OCI-LY1 (cell line): ENCODE data around the gene SPPL3.

Experiments
- H2AFZ ChIP-seq: fragments of 200-600 bp; sonication (generic), shearing (Covaris generic); 2 replicates; pipeline ENCODE4 v1.6.0; 2014; ENCODE audit warnings: antibody characterized with exemption, mild to moderate bottlenecking, low read length
- H3F3A ChIP-seq: fragments of 200-600 bp; sonication (generic), shearing (Covaris generic); 2 replicates; pipeline ENCODE4 v1.6.0; 2014; ENCODE audit warnings: mild to moderate bottlenecking, antibody characterized with exemption, low read length, moderate library complexity; ENCODE audit not compliant: insufficient read depth
- H3K27ac ChIP-seq: fragments of 200-600 bp; sonication (generic); 2 replicates; pipeline ENCODE4 v1.5.1; 2014; ENCODE audit warnings: low read length, mixed run types, mild to moderate bottlenecking, low read depth; ENCODE audit not compliant: poor library complexity, severe bottlenecking
- H3K27me3 ChIP-seq: fragments of 200-600 bp; sonication (generic); 2 replicates; pipeline ENCODE4 v1.6.0; 2014; ENCODE audit warnings: antibody characterized with exemption, mild to moderate bottlenecking, low read length, moderate library complexity; ENCODE audit not compliant: insufficient read depth
- H3K36me3 ChIP-seq: fragments of 200-600 bp; sonication (generic); 2 replicates; pipeline ENCODE4 v1.6.1; 2014; ENCODE audit warnings: mild to moderate bottlenecking, antibody characterized with exemption, low read length, moderate library complexity, mixed read lengths; ENCODE audit not compliant: insufficient read depth
- H3K4me1 ChIP-seq: fragments of 200-600 bp; sonication (generic); 2 replicates; pipeline ENCODE4 v1.5.1; 2014; ENCODE audit warnings: mild to moderate bottlenecking, low read length, moderate library complexity; ENCODE audit not compliant: insufficient read depth, severe bottlenecking
- H3K4me2 ChIP-seq: fragments of 200-600 bp; sonication (generic), shearing (Covaris generic); 2 replicates; pipeline ENCODE4 v1.6.1; 2014; ENCODE audit warnings: low read length
- H3K4me3 ChIP-seq: fragments of 200-600 bp; sonication (generic); 2 replicates; pipeline ENCODE4 v1.5.1; 2014; ENCODE audit warnings: low read length, low read depth, mild to moderate bottlenecking, mixed read lengths; ENCODE audit not compliant: poor library complexity, severe bottlenecking
- H3K79me2 ChIP-seq: fragments of 200-600 bp; shearing (Covaris generic); 2 replicates; pipeline ENCODE4 v1.6.1; 2016; ENCODE audit warnings: mixed run types, low read length, mixed read lengths; ENCODE audit not compliant: insufficient read depth
- H3K9ac ChIP-seq: fragments of 200-600 bp; sonication (generic), shearing (Covaris generic); 2 replicates; pipeline ENCODE4 v1.6.1; 2014; ENCODE audit warnings: mild to moderate bottlenecking, low read length, mixed read lengths
- H3K9me2 ChIP-seq: fragments of 200-600 bp; sonication (generic), shearing (Covaris generic); 2 replicates; pipeline ENCODE4 v1.6.1; 2014; ENCODE audit warnings: low read depth, mild to moderate bottlenecking, low read length, mixed read lengths
- H3K9me3 ChIP-seq: fragments of 200-600 bp; shearing (Covaris generic); 2 replicates; pipeline ENCODE4 v1.6.1; 2014; ENCODE audit warnings: low read length, mixed read lengths
- H4K20me1 ChIP-seq: fragments of 200-600 bp; sonication (generic), shearing (Covaris generic); 2 replicates; pipeline ENCODE4 v1.6.0; 2016; ENCODE audit warnings: mild to moderate bottlenecking, low read length; ENCODE audit not compliant: insufficient read depth
- EZH2 ChIP-seq: fragments of 200-600 bp; sonication (generic), shearing (Covaris generic); IDR thresholded peaks from 2 replicates; pipeline ENCODE4 v1.8.0; 2017; ENCODE audit warnings: borderline replicate concordance, mixed run types, mild to moderate bottlenecking, antibody characterized with exemption, low read length, moderate library complexity, mixed read lengths
- TF ChIP-seq, protein P1 (sequence below): fragments of 200-600 bp; sonication (generic), shearing (Covaris generic); IDR thresholded peaks from 2 replicates; pipeline ENCODE4 v1.5.1; 2017; ENCODE audit warnings: mild to moderate bottlenecking, antibody characterized with exemption, low read length, moderate library complexity, mixed read lengths

SPPL3 gene

DNA sequence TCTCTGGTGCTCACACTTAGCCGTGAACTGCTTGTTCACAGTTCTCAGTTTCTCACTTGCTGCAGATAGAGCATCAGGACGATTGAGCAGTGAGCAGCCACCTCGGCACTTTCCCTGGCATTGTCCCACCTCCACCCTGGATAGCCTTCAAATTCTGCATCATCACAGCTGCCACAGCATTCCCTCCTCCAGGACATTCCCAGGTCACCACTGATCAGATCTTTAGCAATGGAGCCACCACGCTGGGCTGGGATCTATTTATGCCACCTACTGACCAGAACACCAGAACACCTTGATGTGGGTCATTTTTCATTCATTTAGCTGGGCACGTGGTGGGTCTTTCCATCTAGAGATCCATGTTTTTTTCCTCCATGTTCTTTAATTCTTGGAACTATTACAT lies 154.9 kb downstream of the SPPL3 start:
- Histone ChIP-seq H3K4me2 (no peak overlapping the region), H3K9me3 (no peaks in the 10 kb centered on the region), H3K27me3 (no peaks in the 10 kb centered on the region), H3K4me3 (no peak overlapping the region), H3K27ac (no peak overlapping the region), H3K9ac (no peak overlapping the region), H3K4me1 (no peaks in the 10 kb centered on the region), H3F3A (no peaks in the 10 kb centered on the region), H3K36me3 (no peaks in the 10 kb centered on the region), H3K79me2 (no peaks in the 10 kb centered on the region), H2AFZ (no peak overlapping the region), H4K20me1 (no peaks in the 10 kb centered on the region), H3K9me2 (no peaks in the 10 kb centered on the region)
- no peak for TF ChIP-seq EZH2
- TF ChIP-seq, protein P1, sequence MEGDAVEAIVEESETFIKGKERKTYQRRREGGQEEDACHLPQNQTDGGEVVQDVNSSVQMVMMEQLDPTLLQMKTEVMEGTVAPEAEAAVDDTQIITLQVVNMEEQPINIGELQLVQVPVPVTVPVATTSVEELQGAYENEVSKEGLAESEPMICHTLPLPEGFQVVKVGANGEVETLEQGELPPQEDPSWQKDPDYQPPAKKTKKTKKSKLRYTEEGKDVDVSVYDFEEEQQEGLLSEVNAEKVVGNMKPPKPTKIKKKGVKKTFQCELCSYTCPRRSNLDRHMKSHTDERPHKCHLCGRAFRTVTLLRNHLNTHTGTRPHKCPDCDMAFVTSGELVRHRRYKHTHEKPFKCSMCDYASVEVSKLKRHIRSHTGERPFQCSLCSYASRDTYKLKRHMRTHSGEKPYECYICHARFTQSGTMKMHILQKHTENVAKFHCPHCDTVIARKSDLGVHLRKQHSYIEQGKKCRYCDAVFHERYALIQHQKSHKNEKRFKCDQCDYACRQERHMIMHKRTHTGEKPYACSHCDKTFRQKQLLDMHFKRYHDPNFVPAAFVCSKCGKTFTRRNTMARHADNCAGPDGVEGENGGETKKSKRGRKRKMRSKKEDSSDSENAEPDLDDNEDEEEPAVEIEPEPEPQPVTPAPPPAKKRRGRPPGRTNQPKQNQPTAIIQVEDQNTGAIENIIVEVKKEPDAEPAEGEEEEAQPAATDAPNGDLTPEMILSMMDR = no peak

DNA sequence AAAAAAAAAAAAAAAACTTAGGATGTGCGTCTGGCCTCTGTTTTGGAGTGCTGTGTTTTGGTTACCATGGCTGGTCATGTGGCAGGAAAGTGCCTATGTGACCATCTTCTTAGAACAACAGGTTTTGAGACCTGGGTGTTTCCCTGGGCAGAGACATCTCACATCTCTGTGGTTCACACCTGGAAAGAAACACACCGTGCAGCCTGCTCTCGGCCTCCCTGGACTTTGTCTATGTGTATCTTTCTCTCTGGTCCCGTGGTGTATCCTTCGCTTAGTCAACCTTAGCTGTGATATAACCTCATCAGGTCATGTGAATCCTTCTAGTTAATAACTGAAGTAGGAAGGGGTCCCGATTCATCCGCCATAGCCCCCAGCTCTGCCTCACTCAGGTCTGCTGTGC lies 155.9 kb downstream of the SPPL3 start:
- Histone ChIP-seq H3K27ac (no peak overlapping the region), H3K9ac (no peak overlapping the region), H3F3A (no peaks in the 10 kb centered on the region), H3K4me2 (no peak overlapping the region), H3K4me3 (no peak overlapping the region), H4K20me1 (no peaks in the 10 kb centered on the region), H3K36me3 (no peaks in the 10 kb centered on the region), H2AFZ (no peak overlapping the region), H3K4me1 (no peaks in the 10 kb centered on the region), H3K79me2 (no peaks in the 10 kb centered on the region), H3K27me3 (no peaks in the 10 kb centered on the region), H3K9me3 (no peaks in the 10 kb centered on the region), H3K9me2 (no peaks in the 10 kb centered on the region)
- no peak for TF ChIP-seq EZH2
- TF ChIP-seq, protein P1 = no peak

DNA sequence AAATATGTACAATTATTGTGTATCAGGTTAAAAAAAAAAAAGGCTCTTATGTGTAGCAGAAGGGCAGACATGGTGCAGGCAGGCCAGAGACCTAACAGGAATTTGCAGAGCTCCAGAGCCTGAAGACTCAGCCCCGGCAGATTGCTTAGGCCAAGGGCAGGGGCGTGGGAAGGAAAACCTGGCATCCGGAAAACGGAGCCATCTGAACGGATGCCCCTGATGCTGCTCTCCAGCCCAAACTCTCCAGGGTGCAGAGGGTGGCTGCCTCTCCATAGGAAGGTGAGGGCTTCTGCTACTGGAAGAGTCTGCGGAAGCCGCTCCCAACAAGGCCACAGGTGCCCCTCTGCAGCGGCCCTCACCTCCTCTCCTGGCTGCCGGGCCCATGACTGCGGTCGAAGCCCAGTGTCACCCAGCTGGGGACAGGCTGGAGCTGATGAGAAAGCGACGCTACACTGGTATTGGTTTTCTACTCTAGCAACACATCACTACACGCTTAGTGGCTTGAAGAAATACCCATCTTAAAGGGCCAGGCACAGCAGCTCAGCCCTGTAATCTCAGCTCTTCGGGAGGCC lies 159.2 kb downstream of the SPPL3 start:
- no peaks in the 10 kb centered on the region for H3K9me3 ChIP-seq
- no peaks in the 10 kb centered on the region for H3K9me2 ChIP-seq
- H3K4me1 ChIP-seq = no peaks in the 10 kb centered on the region
- no peak overlapping the region for H3K4me2 ChIP-seq
- H3K27me3 ChIP-seq = no peaks in the 10 kb centered on the region
- H4K20me1 ChIP-seq = no peaks in the 10 kb centered on the region
- H3K27ac ChIP-seq = no peak overlapping the region
- TF ChIP-seq, protein P1 = no peak
- no peak for TF ChIP-seq EZH2
- no peak overlapping the region for H3K9ac ChIP-seq
- H3K36me3 ChIP-seq = no peaks in the 10 kb centered on the region
- H3K79me2 ChIP-seq = no peaks in the 10 kb centered on the region
- H3K4me3 ChIP-seq = no peak overlapping the region
- no peak overlapping the region for H2AFZ ChIP-seq
- H3F3A ChIP-seq = no peaks in the 10 kb centered on the region
